Liver (tissue), 9 donors: ENCODE measurements around the gene IL17RB. TPM values are rescaled to one million over a fixed set of nuclear protein-coding genes. Genes with fewer than 3 reads are reported as not detected.

Experiments used
- DNase-seq: peaks from one replicate; pipeline ENCODE4 v3.0.0-alpha.2; 2017; ENCODE audit warnings: low spot score
- H3K27ac ChIP-seq, 2 donors: one replicate each; pipeline ENCODE4 v1.7.0; 2013; ENCODE audit warnings: inconsistent platforms in 2 of 2, low read length in 2 of 2, control low read depth in 1 of 2, low read depth in 1 of 2, mild to moderate bottlenecking in 1 of 2
- H3K27me3 ChIP-seq, 4 donors: one replicate each; pipeline versions ENCODE4 v1.6.1 to v1.7.0; 2013; ENCODE audit warnings: low read length in 3 of 4, inconsistent platforms in 1 of 4, mild to moderate bottlenecking in 1 of 4, moderate library complexity in 1 of 4; ENCODE audit not compliant: control insufficient read depth in 4 of 4, insufficient read depth in 4 of 4
- H3K36me3 ChIP-seq, 4 donors: one replicate each; pipeline versions ENCODE4 v1.6.1 to v1.7.0; 2013; ENCODE audit warnings: low read length in 3 of 4, mild to moderate bottlenecking in 3 of 4, low read depth in 1 of 4, moderate library complexity in 1 of 4; ENCODE audit not compliant: control insufficient read depth in 4 of 4, insufficient read depth in 3 of 4
- H3K4me1 ChIP-seq, 4 donors: one replicate each; pipeline versions ENCODE4 v1.6.1 to v1.7.0; 2013; ENCODE audit warnings: low read length in 3 of 4, mild to moderate bottlenecking in 3 of 4, moderate library complexity in 1 of 4; ENCODE audit not compliant: control insufficient read depth in 4 of 4, insufficient read depth in 4 of 4
- H3K4me3 ChIP-seq, 3 donors: one replicate each; pipeline versions ENCODE4 v1.6.1 to v1.7.0; 2013; ENCODE audit warnings: low read length in 3 of 3, control low read depth in 1 of 3, low read depth in 1 of 3, mild to moderate bottlenecking in 1 of 3
- H3K9ac ChIP-seq, 2 donors: one replicate each; pipeline ENCODE4 v1.7.0; 2013; ENCODE audit warnings: low read length in 2 of 2, mild to moderate bottlenecking in 2 of 2, moderate library complexity in 2 of 2, control low read depth in 1 of 2, low read depth in 1 of 2
- H3K9me3 ChIP-seq, 4 donors: one replicate each; pipeline versions ENCODE4 v1.6.1 to v1.7.0; 2013; ENCODE audit warnings: low read length in 3 of 4; ENCODE audit not compliant: control insufficient read depth in 4 of 4
- FOXA2 ChIP-seq: IDR thresholded peaks from 2 replicates; pipeline ENCODE4 v1.6.1; 2016; ENCODE audit warnings: antibody characterized with exemption
- GABPA ChIP-seq, 2 donors: IDR thresholded peaks in 1 of 2; conservative IDR thresholded peaks in 1 of 2; 2 replicates each; pipeline ENCODE4 v1.6.1; 2016; ENCODE audit warnings: antibody characterized with exemption in 2 of 2, mild to moderate bottlenecking in 1 of 2, moderate library complexity in 1 of 2
- HNF4A ChIP-seq, 2 donors: conservative IDR thresholded peaks; 2 replicates each; pipeline ENCODE4 v1.6.1; 2016; ENCODE audit warnings: antibody characterized with exemption in 2 of 2, mild to moderate bottlenecking in 2 of 2
- NR2F2 ChIP-seq: IDR thresholded peaks from 2 replicates; pipeline ENCODE4 v1.6.1; 2016; ENCODE audit warnings: antibody characterized with exemption
- RXRA ChIP-seq, 2 donors: IDR thresholded peaks; 2 replicates each; pipeline ENCODE4 v1.6.1; 2017 to 2018; ENCODE audit warnings: antibody characterized with exemption in 2 of 2, mild to moderate bottlenecking in 1 of 2
- YY1 ChIP-seq: IDR thresholded peaks from 2 replicates; pipeline ENCODE4 v1.6.1; 2016; ENCODE audit warnings: antibody characterized with exemption, mild to moderate bottlenecking
- WGBS: extraction: QIAGEN DNeasy Blood & Tissue Kit; methylation state at CpG from one replicate; pipeline ENCODE4 v1.1.7; 2013; 5-methylcytosine and 5-hydroxymethylcytosine counted together
- polyA plus RNA-seq, 2 donors: library from polyadenylated mRNA; stranded (reverse) in 1 of 2; unstranded in 1 of 2; fragments of 200-250 nt in 1 of 2; fragments of >200 nt in 1 of 2; fragmentation: Nextera tagmentation in 1 of 2; extraction: Ambion mirVana in 1 of 2; gene quantifications; one replicate each; pipeline versions ENCODE4 v1.2.1 to v1.2.3, GENCODE V29; 2013 to 2015
- total RNA-seq, 2 donors: library from RNA; depleted of rRNA; stranded (reverse); fragments of >200 nt; gene quantifications; one replicate each; pipeline ENCODE4 v1.2.3, GENCODE V29; 2014
- TF ChIP-seq, protein P1 (sequence below): IDR thresholded peaks from 2 replicates; pipeline ENCODE4 v1.6.1; 2016; ENCODE audit warnings: antibody characterized with exemption
- TF ChIP-seq, protein P2 (sequence below): fragments of 150-350 bp; IDR thresholded peaks from 2 replicates; pipeline ENCODE4 v1.5.1; 2017; ENCODE audit warnings: improper control_type of control experiment, low read depth, low read length; ENCODE audit not compliant: missing input control
- TF ChIP-seq, protein P3 (sequence below): IDR thresholded peaks from 2 replicates; pipeline ENCODE4 v1.6.1; 2016; ENCODE audit warnings: antibody characterized with exemption
- TF ChIP-seq, protein P4 (sequence below): IDR thresholded peaks from 2 replicates; pipeline ENCODE4 v1.6.1; 2016; ENCODE audit warnings: antibody characterized with exemption
- TF ChIP-seq, protein P5 (sequence below): IDR thresholded peaks from 2 replicates; pipeline ENCODE4 v1.6.1; 2016; ENCODE audit warnings: antibody characterized with exemption, mild to moderate bottlenecking
- donor health status: healthy.
- donor health status: healthy.
- donor health status: healthy.
- donor health status: healthy.
- donor health status: healthy.

IL17RB gene
- total and polyA plus RNA-seq, 4 donors, result 11.8 to 21.6 (median 15.8) TPM

DNA sequence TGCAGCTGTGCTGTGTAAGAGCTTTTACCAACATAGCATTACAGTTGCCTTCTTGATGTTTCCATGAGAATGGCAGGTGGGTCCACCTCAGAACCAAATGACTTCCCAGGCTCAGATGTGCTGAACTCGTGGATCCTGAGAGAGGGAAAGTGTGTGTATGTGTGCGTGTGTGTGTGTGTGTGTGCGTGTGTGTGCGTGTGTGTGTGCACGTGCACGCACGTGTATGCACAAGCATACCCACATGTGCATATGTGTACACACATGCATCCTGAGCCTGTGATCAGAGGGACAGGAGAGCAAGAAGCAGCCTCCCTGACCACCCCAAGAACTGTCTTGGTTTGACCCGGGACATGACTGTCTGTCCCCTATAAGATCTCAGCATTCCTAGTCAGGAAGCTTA is 48.2 kb upstream of the IL17RB start (continued):
- TF ChIP-seq RXRA (IDR thresholded peaks at IDR 0.05), result no peak
- TF ChIP-seq FOXA2, result no peak
- no peak for TF ChIP-seq NR2F2

DNA sequence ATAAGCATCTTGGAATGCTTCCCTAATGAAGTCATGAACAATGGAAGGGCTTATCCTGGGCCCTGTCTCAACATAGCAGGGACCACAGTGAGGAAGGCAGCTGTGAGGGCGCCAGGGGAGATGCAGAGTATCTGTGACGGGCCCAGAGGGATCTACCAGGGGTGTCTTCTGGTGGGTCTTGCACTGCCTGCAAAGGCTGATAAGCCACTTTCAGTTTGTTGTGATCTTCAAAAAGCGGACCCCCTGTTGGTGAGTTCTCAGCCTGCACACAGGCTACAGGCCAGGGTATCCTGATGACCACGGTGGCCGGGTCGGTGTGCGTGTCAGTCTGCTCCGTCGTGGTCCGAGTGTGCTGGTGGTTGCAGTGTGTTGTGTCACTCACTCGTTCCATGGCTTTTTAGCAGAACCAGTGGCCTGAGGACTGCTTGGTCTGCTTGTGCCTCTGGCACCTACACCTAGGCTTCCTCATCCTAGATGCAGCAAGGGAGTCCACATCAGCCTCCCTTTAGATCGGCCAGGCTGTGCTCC is 47.0 kb upstream of the IL17RB start:
- H3K9ac ChIP-seq, result no peak overlapping the region
- H3K27ac ChIP-seq, result no peak overlapping the region
- H3K9me3 ChIP-seq, result no peaks in the 10 kb centered on the region
- no peaks in the 10 kb centered on the region for H3K36me3 ChIP-seq
- no peak overlapping the region for H3K4me3 ChIP-seq
- no peaks in the 10 kb centered on the region for H3K27me3 ChIP-seq
- WGBS, result 95% methylated on average over 12 of the region's 12 CpGs
- H3K4me1 ChIP-seq, result no peaks in the 10 kb centered on the region
- no peak for TF ChIP-seq FOXA2
- no peak for DNase-seq

DNA sequence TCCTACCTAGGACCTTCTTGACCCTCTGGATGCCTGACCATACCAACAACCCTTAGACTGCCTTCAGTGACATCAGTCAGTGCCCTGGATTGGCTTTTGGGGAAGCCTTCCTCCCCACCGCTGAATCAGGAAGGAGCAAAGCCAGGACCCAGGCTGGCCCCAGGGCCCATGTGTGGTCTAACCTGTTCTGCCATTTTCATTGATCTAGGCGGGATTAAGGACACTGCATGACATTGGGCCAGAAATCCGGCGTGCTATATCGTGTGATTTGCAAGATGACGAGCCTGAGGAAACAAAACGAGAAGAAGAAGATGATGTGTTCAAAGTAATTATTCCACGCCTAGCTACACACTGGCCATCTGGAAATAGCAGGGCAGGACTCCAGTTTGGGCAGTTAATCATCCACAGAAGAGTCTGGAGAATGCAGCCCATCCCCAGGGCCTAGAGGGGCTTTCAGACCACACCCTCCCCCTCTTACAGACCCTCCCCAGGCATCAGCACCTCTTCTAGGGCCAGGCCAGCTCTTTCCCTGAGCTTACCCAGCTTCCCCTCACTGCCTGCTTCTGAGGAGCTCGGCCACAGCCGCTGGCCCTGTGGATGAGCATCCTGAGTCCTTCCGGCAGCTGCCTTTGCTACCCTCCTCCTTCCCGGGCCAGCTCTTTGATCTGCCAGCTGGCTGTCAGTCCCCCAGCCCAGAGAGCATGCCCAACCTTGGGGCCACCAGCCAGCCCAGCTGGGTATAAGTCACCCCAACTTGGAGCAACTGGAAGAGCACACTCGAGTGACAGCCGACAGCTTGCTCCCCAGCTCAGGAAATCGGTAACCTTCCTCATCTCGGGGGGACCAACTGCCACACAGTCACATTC is 46.1 kb upstream of the IL17RB start:
- Histone ChIP-seq H3K27ac (no peak overlapping the region), H3K4me3 (no peak overlapping the region), H3K9ac (no peak overlapping the region), H3K9me3 (no peaks in the 10 kb centered on the region), H3K27me3 (no peaks in the 10 kb centered on the region), H3K36me3 (no peaks in the 10 kb centered on the region), H3K4me1 (no peaks in the 10 kb centered on the region)
- TF ChIP-seq, protein P1, sequence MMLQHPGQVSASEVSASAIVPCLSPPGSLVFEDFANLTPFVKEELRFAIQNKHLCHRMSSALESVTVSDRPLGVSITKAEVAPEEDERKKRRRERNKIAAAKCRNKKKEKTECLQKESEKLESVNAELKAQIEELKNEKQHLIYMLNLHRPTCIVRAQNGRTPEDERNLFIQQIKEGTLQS, result no peak
- TF ChIP-seq YY1, result no peak
- no peak for TF ChIP-seq HNF4A (conservative IDR thresholded peaks at IDR 0.05)
- TF ChIP-seq, protein P2, sequence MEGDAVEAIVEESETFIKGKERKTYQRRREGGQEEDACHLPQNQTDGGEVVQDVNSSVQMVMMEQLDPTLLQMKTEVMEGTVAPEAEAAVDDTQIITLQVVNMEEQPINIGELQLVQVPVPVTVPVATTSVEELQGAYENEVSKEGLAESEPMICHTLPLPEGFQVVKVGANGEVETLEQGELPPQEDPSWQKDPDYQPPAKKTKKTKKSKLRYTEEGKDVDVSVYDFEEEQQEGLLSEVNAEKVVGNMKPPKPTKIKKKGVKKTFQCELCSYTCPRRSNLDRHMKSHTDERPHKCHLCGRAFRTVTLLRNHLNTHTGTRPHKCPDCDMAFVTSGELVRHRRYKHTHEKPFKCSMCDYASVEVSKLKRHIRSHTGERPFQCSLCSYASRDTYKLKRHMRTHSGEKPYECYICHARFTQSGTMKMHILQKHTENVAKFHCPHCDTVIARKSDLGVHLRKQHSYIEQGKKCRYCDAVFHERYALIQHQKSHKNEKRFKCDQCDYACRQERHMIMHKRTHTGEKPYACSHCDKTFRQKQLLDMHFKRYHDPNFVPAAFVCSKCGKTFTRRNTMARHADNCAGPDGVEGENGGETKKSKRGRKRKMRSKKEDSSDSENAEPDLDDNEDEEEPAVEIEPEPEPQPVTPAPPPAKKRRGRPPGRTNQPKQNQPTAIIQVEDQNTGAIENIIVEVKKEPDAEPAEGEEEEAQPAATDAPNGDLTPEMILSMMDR, result no peak
- no peak for TF ChIP-seq FOXA2
- TF ChIP-seq, protein P3, sequence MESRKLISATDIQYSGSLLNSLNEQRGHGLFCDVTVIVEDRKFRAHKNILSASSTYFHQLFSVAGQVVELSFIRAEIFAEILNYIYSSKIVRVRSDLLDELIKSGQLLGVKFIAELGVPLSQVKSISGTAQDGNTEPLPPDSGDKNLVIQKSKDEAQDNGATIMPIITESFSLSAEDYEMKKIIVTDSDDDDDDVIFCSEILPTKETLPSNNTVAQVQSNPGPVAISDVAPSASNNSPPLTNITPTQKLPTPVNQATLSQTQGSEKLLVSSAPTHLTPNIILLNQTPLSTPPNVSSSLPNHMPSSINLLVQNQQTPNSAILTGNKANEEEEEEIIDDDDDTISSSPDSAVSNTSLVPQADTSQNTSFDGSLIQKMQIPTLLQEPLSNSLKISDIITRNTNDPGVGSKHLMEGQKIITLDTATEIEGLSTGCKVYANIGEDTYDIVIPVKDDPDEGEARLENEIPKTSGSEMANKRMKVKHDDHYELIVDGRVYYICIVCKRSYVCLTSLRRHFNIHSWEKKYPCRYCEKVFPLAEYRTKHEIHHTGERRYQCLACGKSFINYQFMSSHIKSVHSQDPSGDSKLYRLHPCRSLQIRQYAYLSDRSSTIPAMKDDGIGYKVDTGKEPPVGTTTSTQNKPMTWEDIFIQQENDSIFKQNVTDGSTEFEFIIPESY, result no peak
- no peak for TF ChIP-seq GABPA (IDR thresholded peaks at IDR 0.05 in 1 of 2, conservative IDR thresholded peaks at IDR 0.05 in 1 of 2)
- TF ChIP-seq, protein P4, sequence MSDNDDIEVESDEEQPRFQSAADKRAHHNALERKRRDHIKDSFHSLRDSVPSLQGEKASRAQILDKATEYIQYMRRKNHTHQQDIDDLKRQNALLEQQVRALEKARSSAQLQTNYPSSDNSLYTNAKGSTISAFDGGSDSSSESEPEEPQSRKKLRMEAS, result no peak
- TF ChIP-seq, protein P5, sequence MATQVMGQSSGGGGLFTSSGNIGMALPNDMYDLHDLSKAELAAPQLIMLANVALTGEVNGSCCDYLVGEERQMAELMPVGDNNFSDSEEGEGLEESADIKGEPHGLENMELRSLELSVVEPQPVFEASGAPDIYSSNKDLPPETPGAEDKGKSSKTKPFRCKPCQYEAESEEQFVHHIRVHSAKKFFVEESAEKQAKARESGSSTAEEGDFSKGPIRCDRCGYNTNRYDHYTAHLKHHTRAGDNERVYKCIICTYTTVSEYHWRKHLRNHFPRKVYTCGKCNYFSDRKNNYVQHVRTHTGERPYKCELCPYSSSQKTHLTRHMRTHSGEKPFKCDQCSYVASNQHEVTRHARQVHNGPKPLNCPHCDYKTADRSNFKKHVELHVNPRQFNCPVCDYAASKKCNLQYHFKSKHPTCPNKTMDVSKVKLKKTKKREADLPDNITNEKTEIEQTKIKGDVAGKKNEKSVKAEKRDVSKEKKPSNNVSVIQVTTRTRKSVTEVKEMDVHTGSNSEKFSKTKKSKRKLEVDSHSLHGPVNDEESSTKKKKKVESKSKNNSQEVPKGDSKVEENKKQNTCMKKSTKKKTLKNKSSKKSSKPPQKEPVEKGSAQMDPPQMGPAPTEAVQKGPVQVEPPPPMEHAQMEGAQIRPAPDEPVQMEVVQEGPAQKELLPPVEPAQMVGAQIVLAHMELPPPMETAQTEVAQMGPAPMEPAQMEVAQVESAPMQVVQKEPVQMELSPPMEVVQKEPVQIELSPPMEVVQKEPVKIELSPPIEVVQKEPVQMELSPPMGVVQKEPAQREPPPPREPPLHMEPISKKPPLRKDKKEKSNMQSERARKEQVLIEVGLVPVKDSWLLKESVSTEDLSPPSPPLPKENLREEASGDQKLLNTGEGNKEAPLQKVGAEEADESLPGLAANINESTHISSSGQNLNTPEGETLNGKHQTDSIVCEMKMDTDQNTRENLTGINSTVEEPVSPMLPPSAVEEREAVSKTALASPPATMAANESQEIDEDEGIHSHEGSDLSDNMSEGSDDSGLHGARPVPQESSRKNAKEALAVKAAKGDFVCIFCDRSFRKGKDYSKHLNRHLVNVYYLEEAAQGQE, result no peak
- DNase-seq, result no peak
- 92% methylated on average over 16 of the region's 16 CpGs for WGBS
